SH-SY5Y (cell line): ENCODE results near the gene CLDN6.

ENCODE experiments used
- GATA2 ChIP-seq: IDR thresholded peaks from 2 replicates; pipeline ENCODE4 v1.6.1; 2011; ENCODE audit warnings: mild to moderate bottlenecking, low read depth, low read length
- GATA3 ChIP-seq: IDR thresholded peaks from 2 replicates; pipeline ENCODE4 v1.6.1; 2011; ENCODE audit warnings: low read depth, mild to moderate bottlenecking, low read length, moderate library complexity

GRCh38 chr16:3050487-3050886, 32.5 kb upstream of the CLDN6 start:
- TF ChIP-seq GATA2 = no peak
- TF ChIP-seq GATA3 = no peak
